DMS153 treated with DMSO at 0.1 percent for 48 hours (cell line): ENCODE data around the gene RSL1D1.
"Not testable (repeated sequence)": the region's sequence is repeated elsewhere in the genome, so short reads cannot be mapped to it uniquely, and the experiment has no call there.

Experiments used
- DNase-seq: peaks from one replicate; lab custom pipeline; 2025; ENCODE audit not compliant: unreplicated experiment; lab: John Stamatoyannopoulos, UW

Gene RSL1D1

DNA sequence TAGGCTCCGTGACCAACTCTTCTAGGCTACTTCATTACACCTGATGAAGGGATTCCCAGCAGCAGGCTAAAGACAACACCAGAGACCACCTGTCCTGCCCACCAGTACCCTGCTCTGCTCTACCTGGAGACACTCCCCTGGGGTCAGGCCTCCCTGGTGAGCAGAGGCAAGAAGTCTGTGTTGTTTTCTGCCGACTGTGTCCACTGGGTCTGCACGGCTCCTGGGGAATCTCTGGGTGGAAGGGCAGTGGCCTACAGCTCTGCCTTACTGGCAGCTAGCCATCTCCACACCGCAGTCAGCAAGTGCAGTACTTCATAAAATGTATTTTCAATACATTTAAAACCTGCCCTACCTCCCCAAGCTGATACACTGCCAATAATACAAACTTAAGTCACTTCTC, 6.8 kb downstream of the RSL1D1 start:
- DNase-seq, result no peak

DNA sequence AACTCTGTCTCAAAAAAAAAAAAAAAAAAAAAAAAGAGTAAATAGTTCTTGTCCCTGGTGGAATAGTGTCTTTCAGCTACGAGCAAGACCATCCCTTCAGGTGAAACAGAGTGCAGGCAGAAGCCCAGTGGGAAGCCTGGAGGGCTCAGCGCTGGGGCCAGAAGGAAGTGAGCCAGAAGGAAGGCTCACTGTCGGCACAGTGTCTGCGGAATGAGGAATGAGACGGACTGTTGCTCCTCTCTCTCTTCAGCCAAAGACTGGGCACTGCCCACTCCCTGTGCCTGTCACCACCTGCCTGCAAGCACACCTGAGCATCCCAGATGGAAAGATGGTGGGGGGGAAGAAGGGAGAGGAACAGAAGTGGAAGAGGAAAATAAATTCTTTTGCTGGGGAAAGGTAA, 7.5 kb downstream of the RSL1D1 start:
- DNase-seq, result no peak

DNA sequence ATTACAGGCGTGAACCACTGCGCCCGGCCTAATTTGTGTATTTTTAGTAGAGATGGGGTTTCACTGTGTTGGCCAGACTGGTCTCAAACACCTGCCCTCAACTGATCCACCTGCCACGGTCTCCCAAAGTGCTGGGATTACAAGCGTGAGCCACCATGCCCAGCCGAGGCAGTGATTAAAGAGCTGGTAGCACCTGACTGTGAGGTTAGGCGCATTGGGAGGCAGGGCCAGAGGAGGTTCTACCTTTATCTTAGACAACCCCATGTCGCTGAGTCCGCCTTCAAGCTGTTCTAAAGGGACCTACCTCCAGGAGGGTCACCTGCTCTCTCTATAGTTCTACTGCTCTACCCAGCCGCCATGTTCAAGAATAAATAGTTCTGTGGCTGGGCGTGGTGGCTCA, 8.1 kb downstream of the RSL1D1 start:
- DNase-seq, result no peak

- no peak for DNase-seq
Measured at GRCh38 chr16:11841026-11841425, 10.3 kb downstream of the RSL1D1 start.

- DNase-seq, result no peak
Measured at GRCh38 chr16:11836650-11837244, 14.6 kb downstream of the RSL1D1 start.

- no peak for DNase-seq
Measured at GRCh38 chr16:11835891-11836649, 15.3 kb downstream of the RSL1D1 start.

- no peak for DNase-seq
Measured at GRCh38 chr16:11835309-11835708, 16.0 kb downstream of the RSL1D1 start.

GRCh38 chr16:11833951-11834695, 17.2 kb downstream of the RSL1D1 start:
- no peak for DNase-seq

- DNase-seq, result no peak
Measured at GRCh38 chr16:11828696-11829095, 22.6 kb downstream of the RSL1D1 start.

DNA sequence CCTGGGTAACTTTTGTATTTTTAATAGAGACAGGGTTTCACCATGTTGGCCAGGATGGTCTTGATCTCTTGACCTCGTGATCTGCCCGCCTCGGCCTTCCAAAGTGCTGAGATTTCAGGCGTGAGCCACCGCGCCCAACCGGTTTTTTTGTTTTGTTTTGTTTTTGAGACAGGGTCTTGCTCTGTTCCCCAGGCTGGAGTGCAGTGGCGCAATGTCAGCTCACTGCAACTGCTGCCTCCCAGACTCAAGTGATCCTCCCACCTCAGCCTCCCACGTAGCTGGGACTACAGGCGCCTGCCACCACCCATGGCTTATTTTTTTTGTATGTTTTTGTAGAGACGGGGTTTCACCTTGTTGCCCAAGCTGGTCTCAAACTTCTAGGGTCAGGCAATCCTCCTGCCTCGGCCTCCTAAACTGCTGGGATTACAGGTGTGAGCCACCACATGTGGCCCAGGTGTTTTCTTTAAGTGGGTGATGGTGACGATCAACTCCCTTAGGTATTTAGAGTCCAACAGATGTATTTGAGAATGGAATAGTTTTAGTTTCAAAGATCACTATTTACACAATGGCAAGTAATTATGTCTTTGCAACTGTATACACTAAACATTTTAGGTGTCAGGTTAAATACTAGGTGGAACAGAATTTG, 25.7 kb downstream of the RSL1D1 start:
- DNase-seq, result not testable (repeated sequence)

GRCh38 chr16:11824362-11824761, 27.0 kb downstream of the RSL1D1 start:
- DNase-seq, result no peak

DNA sequence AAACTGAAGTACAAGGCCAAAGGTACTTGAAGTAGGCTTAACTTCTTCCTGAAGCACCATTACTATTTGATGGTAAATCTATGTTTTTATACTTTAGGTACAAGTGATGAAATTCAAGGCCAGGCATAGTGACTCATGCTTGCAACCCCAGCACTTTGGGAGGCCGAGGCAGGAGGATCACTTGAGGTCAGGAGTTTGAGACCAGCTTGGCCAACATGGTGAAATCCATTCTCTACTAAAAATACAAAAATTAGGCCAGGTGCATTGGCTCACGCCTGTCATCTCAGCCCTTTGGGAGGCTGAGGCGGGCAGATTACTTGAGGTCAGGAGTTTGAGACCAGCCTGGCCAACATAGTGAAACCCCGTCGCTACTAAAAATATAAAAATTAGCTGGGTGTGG, 27.7 kb downstream of the RSL1D1 start:
- not testable (repeated sequence) for DNase-seq

DNA sequence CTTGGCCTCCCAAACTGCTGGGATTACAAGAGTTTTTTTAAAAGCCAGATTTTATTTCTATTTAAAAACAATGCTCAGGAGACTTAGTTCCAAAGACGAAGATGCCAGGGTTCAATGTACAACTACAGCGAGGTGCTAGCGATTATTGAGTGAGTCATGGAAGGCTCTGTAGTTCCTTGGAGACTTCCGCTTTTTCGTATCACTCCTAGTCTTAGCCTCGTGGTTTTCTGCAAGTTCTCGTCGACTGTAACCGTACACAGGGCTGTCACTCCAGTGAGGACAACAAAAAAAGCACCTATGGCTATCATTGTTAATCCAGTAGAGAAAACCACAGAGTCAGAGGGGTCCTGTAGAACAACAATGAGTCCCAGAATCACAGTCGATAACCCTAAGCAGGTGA, 31.5 kb downstream of the RSL1D1 start:
- DNase-seq, result no peak

DNA sequence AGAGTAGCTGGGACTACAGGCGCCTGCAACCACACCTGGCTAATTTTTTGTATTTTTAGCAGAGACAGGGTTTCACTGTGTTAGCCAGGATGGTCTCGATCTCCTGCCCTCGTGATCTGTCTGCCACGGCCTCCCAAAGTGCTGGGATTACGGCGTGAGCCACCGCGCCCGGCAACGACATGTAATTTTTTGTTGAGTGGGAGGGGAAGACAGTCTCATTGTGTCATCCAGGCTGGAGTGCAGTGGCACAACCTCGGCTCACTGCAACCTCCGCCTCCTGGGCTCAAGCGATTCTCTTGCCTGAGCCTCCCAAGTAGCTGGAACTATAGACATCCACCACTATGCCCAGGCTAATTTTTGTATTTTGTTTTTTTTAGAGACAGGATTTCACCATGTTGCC, 32.4 kb downstream of the RSL1D1 start:
- DNase-seq, result not testable (repeated sequence)

GRCh38 chr16:11816123-11816522, 35.2 kb downstream of the RSL1D1 start:
- no peak for DNase-seq

- not testable (repeated sequence) for DNase-seq
Measured at GRCh38 chr16:11814800-11815199, 36.5 kb downstream of the RSL1D1 start.

- DNase-seq, result no peak
Measured at GRCh38 chr16:11806721-11807120, 44.6 kb downstream of the RSL1D1 start.

- no peak for DNase-seq
Measured at GRCh38 chr16:11805556-11805955, 45.8 kb downstream of the RSL1D1 start.

DNA sequence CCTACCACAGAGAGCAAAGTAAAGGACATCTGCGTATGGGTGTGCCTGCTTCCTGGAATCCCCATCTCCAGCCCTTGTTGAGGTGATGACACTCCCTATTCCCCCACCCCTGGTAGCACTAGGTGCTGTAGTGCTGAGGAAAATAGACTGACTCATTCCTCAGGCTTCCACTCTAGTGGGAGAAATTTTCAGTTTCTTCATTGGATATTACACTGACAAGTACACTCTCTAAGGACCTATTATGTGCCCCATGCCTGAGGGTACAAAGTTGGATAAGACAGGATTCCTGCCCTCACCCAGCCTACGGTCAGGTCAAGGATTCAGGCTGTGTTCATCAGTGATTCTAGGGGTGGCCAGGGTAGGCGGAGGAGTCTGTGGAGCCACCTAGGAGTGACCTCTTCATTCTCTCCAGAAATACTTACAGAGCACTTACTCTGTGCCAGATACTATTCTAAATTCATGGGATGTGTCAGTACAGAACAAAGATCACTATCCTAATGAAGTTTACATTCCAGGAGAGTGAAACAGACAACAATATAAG, 49.8 kb downstream of the RSL1D1 start:
- no peak for DNase-seq

GRCh38 chr16:11800382-11800718, 51.0 kb downstream of the RSL1D1 start:
- DNase-seq, result no peak
